Neuronal stem cell (in vitro differentiated cells): ENCODE data around the gene LPCAT1.
"Not testable (repeated sequence)": the region's sequence is repeated elsewhere in the genome, so short reads cannot be mapped to it uniquely, and the experiment has no call there.

ENCODE experiments used
- DNase-seq: peaks from one replicate; pipeline ENCODE4 v3.0.0-alpha.2; 2013; ENCODE audit warnings: low spot score
- H2AFZ ChIP-seq: one replicate; pipeline ENCODE4 v1.6.1; 2013; ENCODE audit warnings: mild to moderate bottlenecking, low read length, inconsistent platforms
- H2AK5ac ChIP-seq: 2 replicates; pipeline ENCODE4 v1.6.1; 2013; ENCODE audit warnings: low read depth, mild to moderate bottlenecking, inconsistent platforms, low read length, moderate library complexity, mixed read lengths
- H2BK120ac ChIP-seq: 2 replicates; pipeline ENCODE4 v1.6.1; 2013; ENCODE audit warnings: low read depth, mild to moderate bottlenecking, inconsistent platforms, low read length, moderate library complexity, mixed read lengths
- H2BK12ac ChIP-seq: one replicate; pipeline ENCODE4 v1.6.1; 2013; ENCODE audit warnings: low read length, inconsistent platforms
- H2BK15ac ChIP-seq: 2 replicates; pipeline ENCODE4 v1.6.1; 2013; ENCODE audit warnings: mild to moderate bottlenecking, low read length, inconsistent platforms, mixed read lengths
- H2BK5ac ChIP-seq: one replicate; pipeline ENCODE4 v1.6.1; 2013; ENCODE audit warnings: inconsistent platforms, mild to moderate bottlenecking, low read length, moderate library complexity
- H3K14ac ChIP-seq: one replicate; pipeline ENCODE4 v1.6.1; 2013; ENCODE audit warnings: low read length, inconsistent platforms
- H3K18ac ChIP-seq: 2 replicates; pipeline ENCODE4 v1.6.1; 2013; ENCODE audit warnings: low read length, inconsistent platforms
- H3K23ac ChIP-seq: 2 replicates; pipeline ENCODE4 v1.6.1; 2013; ENCODE audit warnings: low read depth, mild to moderate bottlenecking, mixed read lengths, low read length, inconsistent platforms; ENCODE audit not compliant: poor library complexity
- H3K27ac ChIP-seq: replicated peaks from 3 replicates; pipeline ENCODE4 v1.5.1; 2013; ENCODE audit warnings: low read length, inconsistent platforms
- H3K27me3 ChIP-seq, 3 experiments: 2 replicates each; pipeline ENCODE4 v1.6.1; 2013; ENCODE audit warnings: low read length in 3 of 3, mild to moderate bottlenecking in 2 of 3, inconsistent platforms in 1 of 3, low read depth in 1 of 3, mixed read lengths in 1 of 3, moderate library complexity in 1 of 3; ENCODE audit not compliant: control insufficient read depth in 3 of 3, insufficient read depth in 3 of 3
- H3K36me3 ChIP-seq, 2 donors: replicated peaks in 1 of 2; 2 replicates each; pipeline ENCODE4 v1.6.1; 2013; ENCODE audit warnings: low read length in 2 of 2; ENCODE audit not compliant: control insufficient read depth in 2 of 2, insufficient read depth in 2 of 2
- H3K4ac ChIP-seq: 2 replicates; pipeline ENCODE4 v1.6.1; 2013; ENCODE audit warnings: inconsistent platforms, mild to moderate bottlenecking, low read length, moderate library complexity
- H3K4me1 ChIP-seq, 2 donors: 1 replicate in 1 of 2; 2 replicates in 1 of 2; pipeline ENCODE4 v1.6.1; 2013; ENCODE audit warnings: low read length in 2 of 2, low read depth in 1 of 2; ENCODE audit not compliant: control insufficient read depth in 2 of 2, insufficient read depth in 1 of 2
- H3K4me2 ChIP-seq: one replicate; pipeline ENCODE4 v1.6.1; 2013; ENCODE audit warnings: mild to moderate bottlenecking, low read length, inconsistent platforms; ENCODE audit not compliant: insufficient read depth, poor library complexity, severe bottlenecking
- H3K4me3 ChIP-seq, 2 donors: 2 replicates each; pipeline ENCODE4 v1.5.1; 2013; ENCODE audit warnings: low read length in 2 of 2, mild to moderate bottlenecking in 2 of 2, inconsistent platforms in 1 of 2, moderate library complexity in 1 of 2
- H3K79me1 ChIP-seq: one replicate; pipeline ENCODE4 v1.6.1; 2013; ENCODE audit warnings: low read depth, mild to moderate bottlenecking, inconsistent platforms, low read length, moderate library complexity
- H3K9ac ChIP-seq: one replicate; pipeline ENCODE4 v1.6.1; 2013; ENCODE audit warnings: mild to moderate bottlenecking, low read depth, low read length, inconsistent platforms; ENCODE audit not compliant: poor library complexity
- H3K9me3 ChIP-seq, 2 donors: replicated peaks in 1 of 2; 2 replicates each; pipeline versions ENCODE3 to v1.6.1; 2013; ENCODE audit warnings: low read length in 2 of 2, mild to moderate bottlenecking in 2 of 2, inconsistent platforms in 1 of 2, low read depth in 1 of 2, mixed read lengths in 1 of 2, moderate library complexity in 1 of 2; ENCODE audit not compliant: control insufficient read depth in 2 of 2, insufficient read depth in 1 of 2
- H4K8ac ChIP-seq: one replicate; pipeline ENCODE4 v1.6.1; 2013; ENCODE audit warnings: low read depth, mild to moderate bottlenecking, inconsistent platforms, low read length, moderate library complexity
- H4K91ac ChIP-seq: one replicate; pipeline ENCODE4 v1.6.1; 2013; ENCODE audit warnings: low read length, low read depth, mild to moderate bottlenecking, inconsistent platforms; ENCODE audit not compliant: poor library complexity
- WGBS, 2 donors: extraction: QIAGEN DNeasy Blood & Tissue Kit; methylation state at CpG; one replicate each; pipeline ENCODE4 v1.1.7; 2013; ENCODE audit warnings: missing lambda C conversion rate in 2 of 2, mixed read lengths in 1 of 2; ENCODE audit not compliant: insufficient read length in 2 of 2, insufficient replicate concordance in 1 of 2; ENCODE audit errors: extremely low coverage in 2 of 2; 5-methylcytosine and 5-hydroxymethylcytosine counted together

Gene LPCAT1

DNA sequence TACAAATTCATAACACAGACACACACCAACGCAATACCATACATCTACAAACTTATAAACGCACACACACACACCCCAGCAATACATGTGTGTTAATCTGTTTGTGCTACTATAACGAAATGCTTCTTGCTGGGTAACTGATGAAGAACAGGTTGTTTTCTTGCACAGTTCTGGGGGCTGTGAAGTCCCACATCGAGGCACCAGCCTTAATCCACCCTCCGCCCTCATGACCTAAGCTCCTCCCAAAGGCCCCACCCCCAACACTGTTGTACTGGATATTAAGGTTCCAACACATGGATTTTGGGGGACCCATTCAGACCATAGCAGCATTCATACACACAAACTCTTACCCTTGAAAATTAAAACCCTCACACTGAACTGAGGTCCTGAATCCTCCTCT is 38.8 kb upstream of the LPCAT1 start:
- H3K4me1 ChIP-seq, result no peaks in the 10 kb centered on the region
- H3K9ac ChIP-seq, result no peak overlapping the region
- H3K79me1 ChIP-seq, result peaks cover 1% of the 10 kb centered on the region
- no peak overlapping the region for H3K23ac ChIP-seq
- no peak overlapping the region for H4K91ac ChIP-seq
- no peak overlapping the region for H3K27ac ChIP-seq
- H2BK5ac ChIP-seq, result no peak overlapping the region
- no peak overlapping the region for H4K8ac ChIP-seq
- H2AFZ ChIP-seq, result no peak overlapping the region
- H3K4me2 ChIP-seq, result peak overlapping the region; percentile 11
- H2BK15ac ChIP-seq, result no peak overlapping the region
- H3K4ac ChIP-seq, result no peak overlapping the region
- H3K9me3 ChIP-seq, result no peaks in the 10 kb centered on the region
- no peak overlapping the region for H3K4me3 ChIP-seq
- no peak overlapping the region for H2AK5ac ChIP-seq
- DNase-seq, result no peak
- no peaks in the 10 kb centered on the region for H3K36me3 ChIP-seq
- WGBS, 2 donors, result no CpG with 5 or more reads among the region's 5 CpGs
- H2BK120ac ChIP-seq, result no peak overlapping the region
- H2BK12ac ChIP-seq, result no peak overlapping the region
- no peaks in the 10 kb centered on the region for H3K27me3 ChIP-seq
- no peak overlapping the region for H3K14ac ChIP-seq
- H3K18ac ChIP-seq, result no peak overlapping the region

DNA sequence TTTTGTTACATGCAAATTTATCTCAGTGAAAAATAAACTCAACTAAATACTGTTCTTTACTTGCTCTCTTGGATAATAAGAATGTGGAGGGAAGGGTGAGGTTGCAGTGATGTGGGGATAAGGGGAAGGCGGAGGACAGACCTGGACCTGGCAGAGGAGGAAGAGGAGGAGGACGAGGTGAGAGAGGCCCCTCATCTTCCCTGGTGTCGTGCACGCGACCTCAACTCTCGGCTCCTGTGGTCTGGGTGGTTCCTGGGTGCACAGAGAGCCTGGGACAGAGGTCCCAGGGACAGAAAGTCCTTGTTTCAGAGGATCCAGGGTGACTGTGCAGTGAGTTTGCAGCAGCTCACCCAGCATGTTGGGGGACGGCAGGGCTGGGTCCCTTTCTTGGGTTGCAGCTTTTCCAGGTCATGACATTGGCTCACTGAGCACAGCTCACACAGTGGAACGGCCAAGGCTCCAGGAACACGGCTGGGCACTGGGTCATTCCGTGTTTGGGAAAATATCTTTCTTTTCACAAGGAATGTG is 37.7 kb upstream of the LPCAT1 start:
- H2AK5ac ChIP-seq, result peak overlapping the region; percentile 74
- no peak overlapping the region for H3K4me3 ChIP-seq
- no peak overlapping the region for H2BK5ac ChIP-seq
- no peak overlapping the region for H2AFZ ChIP-seq
- H3K36me3 ChIP-seq, result no peaks in the 10 kb centered on the region
- no peak overlapping the region for H3K27ac ChIP-seq
- peak overlapping the region; percentile 9 for H2BK120ac ChIP-seq
- peaks cover 1% of the 10 kb centered on the region for H3K79me1 ChIP-seq
- no peak overlapping the region for H3K23ac ChIP-seq
- no peak overlapping the region for H2BK12ac ChIP-seq
- H3K4ac ChIP-seq, result no peak overlapping the region
- peak overlapping the region; percentile 16 for H3K9ac ChIP-seq
- no peak overlapping the region for H3K4me2 ChIP-seq
- no peak overlapping the region for H2BK15ac ChIP-seq
- peak overlapping the region; percentile 67 for H3K18ac ChIP-seq
- no peak overlapping the region for H3K14ac ChIP-seq
- no peaks in the 10 kb centered on the region for H3K27me3 ChIP-seq
- no peaks in the 10 kb centered on the region for H3K4me1 ChIP-seq
- no peak overlapping the region for H4K8ac ChIP-seq
- no CpG with 5 or more reads among the region's 10 CpGs for WGBS, 2 donors
- H4K91ac ChIP-seq, result no peak overlapping the region
- no peaks in the 10 kb centered on the region for H3K9me3 ChIP-seq
- DNase-seq, result no peak

DNA sequence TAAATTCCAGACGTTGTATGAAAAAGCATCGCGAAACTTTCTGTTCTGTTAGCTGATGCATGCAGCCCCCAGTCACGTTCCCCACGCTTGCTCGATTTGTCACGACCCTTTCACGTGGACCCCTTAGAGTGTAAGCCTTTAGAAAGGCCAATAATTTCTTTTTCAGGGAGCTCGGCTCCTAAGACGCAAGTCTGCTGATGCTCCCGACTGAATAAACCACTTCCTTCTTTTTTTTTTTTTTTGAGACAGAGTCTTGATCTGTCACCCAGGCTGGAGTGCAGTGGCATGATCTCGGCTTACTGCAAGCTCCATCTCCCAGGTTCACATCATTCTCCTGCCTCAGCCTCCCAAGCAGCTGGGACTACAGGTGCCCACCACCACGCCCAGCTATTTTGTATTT is 36.7 kb upstream of the LPCAT1 start:
- not testable (repeated sequence) for H3K4me1 ChIP-seq, H2AFZ ChIP-seq, H3K36me3 ChIP-seq, H4K91ac ChIP-seq, H3K79me1 ChIP-seq, H3K27ac ChIP-seq, H2BK120ac ChIP-seq, H2BK15ac ChIP-seq, H3K4me3 ChIP-seq, H3K18ac ChIP-seq, H3K4ac ChIP-seq, H3K14ac ChIP-seq, H4K8ac ChIP-seq, H2AK5ac ChIP-seq, H2BK5ac ChIP-seq, H2BK12ac ChIP-seq, DNase-seq, H3K27me3 ChIP-seq, H3K4me2 ChIP-seq, H3K23ac ChIP-seq, H3K9ac ChIP-seq, H3K9me3 ChIP-seq
- no CpG with 5 or more reads among the region's 13 CpGs for WGBS, 2 donors

DNA sequence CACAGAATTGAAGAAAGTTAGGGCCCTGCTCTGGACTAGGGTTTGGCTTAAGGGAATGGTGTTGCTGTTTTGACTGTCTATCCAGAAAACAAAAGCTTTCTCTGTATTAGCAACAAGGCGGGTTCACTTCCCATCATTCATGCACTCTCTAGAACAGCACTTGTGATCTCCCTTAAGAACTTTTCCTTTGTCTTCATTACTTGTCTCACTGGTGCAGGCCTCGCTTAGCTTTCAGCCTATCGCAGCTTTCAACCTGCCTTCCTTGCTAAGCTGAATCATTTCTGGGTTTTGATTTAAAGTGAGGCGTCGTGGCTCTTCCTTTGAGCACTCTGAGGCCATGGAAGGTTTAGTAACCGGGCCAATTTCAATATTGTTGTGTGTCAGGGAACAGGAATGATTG is 35.2 kb upstream of the LPCAT1 start:
- H2BK5ac ChIP-seq, result no peak overlapping the region
- H2BK120ac ChIP-seq, result no peak overlapping the region
- no peak overlapping the region for H3K14ac ChIP-seq
- no peak overlapping the region for H3K9ac ChIP-seq
- H3K4ac ChIP-seq, result no peak overlapping the region
- no peak for DNase-seq
- H3K27me3 ChIP-seq, result no peaks in the 10 kb centered on the region
- no peak overlapping the region for H2BK15ac ChIP-seq
- H4K8ac ChIP-seq, result no peak overlapping the region
- H3K18ac ChIP-seq, result no peak overlapping the region
- no peaks in the 10 kb centered on the region for H3K36me3 ChIP-seq
- no peak overlapping the region for H4K91ac ChIP-seq
- H3K27ac ChIP-seq, result no peak overlapping the region
- no peaks in the 10 kb centered on the region for H3K9me3 ChIP-seq
- peaks cover 1% of the 10 kb centered on the region for H3K79me1 ChIP-seq
- H2BK12ac ChIP-seq, result no peak overlapping the region
- no peak overlapping the region for H3K23ac ChIP-seq
- no peak overlapping the region for H3K4me3 ChIP-seq
- H2AFZ ChIP-seq, result no peak overlapping the region
- H3K4me1 ChIP-seq, result no peaks in the 10 kb centered on the region
- no peak overlapping the region for H3K4me2 ChIP-seq
- H2AK5ac ChIP-seq, result no peak overlapping the region
- WGBS, 2 donors, result no CpG with 5 or more reads among the region's 6 CpGs
